SK-N-MC (cell line): ENCODE measurements around the gene ARHGEF16.

Source experiments
- EZH2 ChIP-seq: fragments of 200-600 bp; sonication (generic); IDR thresholded peaks from one replicate; pipeline ENCODE4 v1.6.1; 2017; ENCODE audit warnings: antibody characterized with exemption
- FOXP2 ChIP-seq: optimal IDR thresholded peaks from 2 replicates; pipeline ENCODE3; 2011; ENCODE audit warnings: mild to moderate bottlenecking, moderate library complexity; ENCODE audit not compliant: insufficient read depth; ENCODE audit errors: extremely low read length, control extremely low read depth
- POLR2AphosphoS5 ChIP-seq: IDR thresholded peaks from 2 replicates; pipeline ENCODE4 v1.6.1; 2012; ENCODE audit warnings: mild to moderate bottlenecking, low read depth, low read length, borderline replicate concordance

DNA sequence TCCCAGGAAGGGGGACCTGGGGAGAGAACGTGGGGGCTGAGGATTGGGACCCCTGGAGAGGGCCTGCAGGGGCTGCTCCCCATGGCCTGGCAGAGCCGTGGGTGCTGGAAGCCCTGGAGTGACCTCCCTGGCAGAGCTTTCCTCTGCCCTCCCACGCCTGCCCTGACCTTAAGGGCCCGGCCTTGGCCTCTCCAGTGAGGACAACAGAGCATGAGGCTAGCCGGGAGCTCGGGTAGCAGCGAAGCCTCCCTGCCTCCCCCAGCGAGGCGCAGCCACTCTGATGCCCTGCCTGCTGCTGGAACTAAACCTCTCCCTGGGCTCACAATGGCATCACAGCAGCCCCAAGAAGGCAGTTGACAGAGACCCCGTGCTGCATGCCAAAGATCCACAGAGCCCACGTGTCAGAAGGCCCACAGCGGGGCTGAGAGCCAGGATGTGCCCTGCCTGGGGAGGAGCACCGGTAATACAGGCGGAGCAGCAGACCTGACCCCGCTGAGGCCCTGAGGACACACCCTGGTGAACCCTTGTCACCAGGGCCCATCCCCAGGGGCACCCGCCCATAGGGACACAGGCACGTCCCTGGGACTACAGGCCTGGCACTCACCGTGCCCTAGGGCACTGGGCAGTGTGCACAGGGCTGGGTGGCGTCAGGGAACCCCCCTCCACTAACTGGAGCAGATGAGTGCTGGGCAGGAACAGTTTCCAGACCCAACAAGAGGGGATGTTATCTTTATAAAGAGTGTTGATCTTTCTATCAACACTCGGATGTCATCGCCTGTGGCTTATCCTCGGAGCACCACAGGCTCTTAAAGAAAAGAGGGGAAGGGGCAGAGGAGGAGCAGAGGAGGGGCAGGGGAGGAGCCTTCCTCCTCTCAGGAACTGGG, 48.4 kb downstream of the ARHGEF16 start:
- TF ChIP-seq POLR2AphosphoS5 = no peak
- no peak for TF ChIP-seq EZH2
- TF ChIP-seq FOXP2 = no peak
